ENCODE data around the gene PROX2.

Gene PROX2

GRCh38 chr14:74879427-74880182 is 3.7 kb upstream of the PROX2 start:
- DNase-seq (ENCODE audit: low read depth in 3 of 3), result no peak

GRCh38 chr14:74875204-74875603 is 741 bp downstream of the PROX2 start:
- no peak for DNase-seq (ENCODE audit: low read depth in 3 of 3)

- no peak for DNase-seq (ENCODE audit: low read depth in 3 of 3)
Observed at GRCh38 chr14:74871819-74872218, 4.1 kb downstream of the PROX2 start.

- DNase-seq (ENCODE audit: low read depth in 3 of 3), result no peak
Observed at GRCh38 chr14:74868739-74869138, 7.2 kb downstream of the PROX2 start.

- DNase-seq (ENCODE audit: low read depth in 3 of 3), result peak in 2 of 3 experiments; percentile 18 to 36
Observed at GRCh38 chr14:74867673-74868072, 8.3 kb downstream of the PROX2 start.

- no peak for DNase-seq (ENCODE audit: low read depth in 3 of 3)
Observed at GRCh38 chr14:74866708-74867389, 9.1 kb downstream of the PROX2 start.

- no peak for DNase-seq (ENCODE audit: low read depth in 3 of 3)
Observed at GRCh38 chr14:74865156-74865555, 10.8 kb downstream of the PROX2 start.

GRCh38 chr14:74864198-74864597 is 11.7 kb downstream of the PROX2 start:
- no peak for DNase-seq (ENCODE audit: low read depth in 3 of 3)

- DNase-seq (ENCODE audit: low read depth in 3 of 3), result no peak
Observed at GRCh38 chr14:74863274-74863673, 12.7 kb downstream of the PROX2 start.

GRCh38 chr14:74861734-74862090 is 14.2 kb downstream of the PROX2 start:
- DNase-seq (ENCODE audit: low read depth in 3 of 3), result no peak

GRCh38 chr14:74860899-74861733 is 14.8 kb downstream of the PROX2 start:
- peak; percentile 78 to 95 (median 91) for DNase-seq (ENCODE audit: low read depth in 3 of 3)

GRCh38 chr14:74859757-74860552 is 16.0 kb downstream of the PROX2 start:
- no peak for DNase-seq (ENCODE audit: low read depth in 3 of 3)

GRCh38 chr14:74858022-74858421 is 17.9 kb downstream of the PROX2 start:
- DNase-seq (ENCODE audit: low read depth in 3 of 3), result no peak

- no peak for DNase-seq (ENCODE audit: low read depth in 3 of 3)
Observed at GRCh38 chr14:74856366-74856765, 19.6 kb downstream of the PROX2 start.

- DNase-seq (ENCODE audit: low read depth in 3 of 3), result no peak
Observed at GRCh38 chr14:74855945-74856344, 20.0 kb downstream of the PROX2 start.

GRCh38 chr14:74855021-74855420 is 20.9 kb downstream of the PROX2 start:
- no peak for DNase-seq (ENCODE audit: low read depth in 3 of 3)

- no peak for DNase-seq (ENCODE audit: low read depth in 3 of 3)
Observed at GRCh38 chr14:74853581-74853980, 22.4 kb downstream of the PROX2 start.

- no peak for DNase-seq (ENCODE audit: low read depth in 3 of 3)
Observed at GRCh38 chr14:74852922-74853530, 22.9 kb downstream of the PROX2 start.

GRCh38 chr14:74848768-74849167 is 27.2 kb downstream of the PROX2 start:
- no peak for DNase-seq (ENCODE audit: low read depth in 3 of 3)

- no peak for DNase-seq (ENCODE audit: low read depth in 3 of 3)
Observed at GRCh38 chr14:74846968-74847665, 28.8 kb downstream of the PROX2 start.

GRCh38 chr14:74846168-74846567 is 29.8 kb downstream of the PROX2 start:
- DNase-seq (ENCODE audit: low read depth in 3 of 3), result no peak

All from stimulated activated CD4-positive, alpha-beta T cell treated with anti-CD3 and anti-CD28 coated beads, TNF-alpha, amount 100 ng/mL, for 4 hours (primary cell).